ENCODE measurements around the gene AKAP3. TPM values are rescaled to one million over a fixed set of nuclear protein-coding genes. Genes with fewer than 3 reads are reported as not detected.

The AKAP3 gene
- total RNA-seq, 1 donor from 2014 or later = 1.0 TPM

DNA sequence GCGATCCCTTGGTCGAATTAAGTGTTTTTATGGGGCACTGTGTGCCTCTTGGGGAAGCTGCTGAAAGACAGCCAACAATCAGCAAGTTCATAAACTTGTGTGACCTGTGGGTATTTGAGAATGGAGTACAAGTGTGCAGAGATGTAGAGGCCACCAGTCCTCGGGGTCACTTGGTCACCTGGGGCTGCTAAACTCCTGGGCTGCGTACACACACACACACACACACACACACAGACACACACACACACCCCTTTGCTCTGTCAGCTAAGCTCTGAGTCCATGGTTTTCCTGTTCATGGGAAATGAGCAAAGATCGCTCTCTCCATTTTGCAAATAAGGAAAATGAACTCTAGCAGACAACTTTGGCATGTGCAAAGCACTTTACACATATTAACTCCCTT lies 62.4 kb downstream of the AKAP3 start:
- Mint-ChIP-seq H3K36me3 (no peaks in the 10 kb centered on the region), H3K27ac (no peak overlapping the region), H3K4me1 (no peaks in the 10 kb centered on the region), H3K4me3 (no peak overlapping the region), H3K27me3 (ENCODE audit: low read depth) (peaks cover 46% of the 10 kb centered on the region), H3K9me3 (peaks cover 3% of the 10 kb centered on the region)
- TF ChIP-seq, protein P1, sequence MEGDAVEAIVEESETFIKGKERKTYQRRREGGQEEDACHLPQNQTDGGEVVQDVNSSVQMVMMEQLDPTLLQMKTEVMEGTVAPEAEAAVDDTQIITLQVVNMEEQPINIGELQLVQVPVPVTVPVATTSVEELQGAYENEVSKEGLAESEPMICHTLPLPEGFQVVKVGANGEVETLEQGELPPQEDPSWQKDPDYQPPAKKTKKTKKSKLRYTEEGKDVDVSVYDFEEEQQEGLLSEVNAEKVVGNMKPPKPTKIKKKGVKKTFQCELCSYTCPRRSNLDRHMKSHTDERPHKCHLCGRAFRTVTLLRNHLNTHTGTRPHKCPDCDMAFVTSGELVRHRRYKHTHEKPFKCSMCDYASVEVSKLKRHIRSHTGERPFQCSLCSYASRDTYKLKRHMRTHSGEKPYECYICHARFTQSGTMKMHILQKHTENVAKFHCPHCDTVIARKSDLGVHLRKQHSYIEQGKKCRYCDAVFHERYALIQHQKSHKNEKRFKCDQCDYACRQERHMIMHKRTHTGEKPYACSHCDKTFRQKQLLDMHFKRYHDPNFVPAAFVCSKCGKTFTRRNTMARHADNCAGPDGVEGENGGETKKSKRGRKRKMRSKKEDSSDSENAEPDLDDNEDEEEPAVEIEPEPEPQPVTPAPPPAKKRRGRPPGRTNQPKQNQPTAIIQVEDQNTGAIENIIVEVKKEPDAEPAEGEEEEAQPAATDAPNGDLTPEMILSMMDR (IDR thresholded peaks at IDR 0.05; ENCODE audit: unreplicated experiment) = no peak
- no peak for DNase-seq (ENCODE audit: low spot score in 2 of 2, unreplicated experiment in 2 of 2)

DNA sequence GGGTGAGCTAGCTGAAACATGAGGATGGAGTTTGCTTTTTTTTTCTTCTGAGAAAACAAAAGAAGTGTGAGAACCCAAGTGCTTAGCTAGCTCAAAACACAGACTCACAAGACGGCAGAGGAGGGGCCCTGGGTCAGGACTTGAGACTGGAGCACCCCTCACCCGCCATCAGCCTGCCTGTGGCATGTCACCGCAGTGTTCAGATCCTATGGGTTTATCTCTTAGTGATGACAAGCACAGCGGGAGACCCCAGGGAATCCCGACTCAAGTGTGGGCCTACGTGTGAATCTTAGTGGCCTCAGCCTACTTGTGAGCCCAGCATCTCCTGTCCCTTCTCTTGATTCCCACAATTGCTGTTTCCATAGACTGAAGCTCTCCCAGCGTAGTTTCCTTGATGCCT lies 64.0 kb downstream of the AKAP3 start:
- no peaks in the 10 kb centered on the region for H3K4me1 Mint-ChIP-seq
- no peak overlapping the region for H3K4me3 Mint-ChIP-seq
- no peak overlapping the region for H3K27ac Mint-ChIP-seq
- DNase-seq (ENCODE audit: low spot score in 2 of 2, unreplicated experiment in 2 of 2) = no peak
- H3K9me3 Mint-ChIP-seq = peaks cover 3% of the 10 kb centered on the region
- TF ChIP-seq, protein P1 (IDR thresholded peaks at IDR 0.05; ENCODE audit: unreplicated experiment) = no peak
- peaks cover 49% of the 10 kb centered on the region for H3K27me3 Mint-ChIP-seq (ENCODE audit: low read depth)
- no peaks in the 10 kb centered on the region for H3K36me3 Mint-ChIP-seq

DNA sequence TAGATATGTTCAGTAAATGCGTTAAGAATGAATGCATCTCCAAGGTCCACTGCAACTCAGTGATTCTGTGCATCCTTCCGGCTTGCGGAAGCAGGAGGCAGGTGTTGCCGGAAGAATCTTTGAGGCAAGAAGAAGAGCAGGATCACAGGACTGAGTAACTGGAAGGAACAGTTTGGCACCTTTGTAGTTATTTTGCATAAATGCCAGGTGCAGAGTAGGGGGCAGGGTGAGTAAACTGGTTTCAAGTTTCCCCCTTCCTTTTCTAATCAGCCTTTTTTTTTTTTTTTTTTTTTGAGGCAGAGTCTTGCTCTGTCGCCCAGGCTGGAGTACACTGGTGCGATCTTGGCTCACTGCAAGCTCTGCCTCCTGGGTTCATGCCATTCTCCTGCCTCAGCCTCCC lies 64.6 kb downstream of the AKAP3 start:
- Mint-ChIP-seq H3K9me3 (no peaks in the 10 kb centered on the region), H3K27ac (no peak overlapping the region), H3K4me3 (no peak overlapping the region), H3K27me3 (ENCODE audit: low read depth) (peaks cover 50% of the 10 kb centered on the region), H3K36me3 (no peaks in the 10 kb centered on the region), H3K4me1 (no peaks in the 10 kb centered on the region)
- no peak for DNase-seq (ENCODE audit: low spot score in 2 of 2, unreplicated experiment in 2 of 2)
- TF ChIP-seq, protein P1 (IDR thresholded peaks at IDR 0.05; ENCODE audit: unreplicated experiment) = no peak

DNA sequence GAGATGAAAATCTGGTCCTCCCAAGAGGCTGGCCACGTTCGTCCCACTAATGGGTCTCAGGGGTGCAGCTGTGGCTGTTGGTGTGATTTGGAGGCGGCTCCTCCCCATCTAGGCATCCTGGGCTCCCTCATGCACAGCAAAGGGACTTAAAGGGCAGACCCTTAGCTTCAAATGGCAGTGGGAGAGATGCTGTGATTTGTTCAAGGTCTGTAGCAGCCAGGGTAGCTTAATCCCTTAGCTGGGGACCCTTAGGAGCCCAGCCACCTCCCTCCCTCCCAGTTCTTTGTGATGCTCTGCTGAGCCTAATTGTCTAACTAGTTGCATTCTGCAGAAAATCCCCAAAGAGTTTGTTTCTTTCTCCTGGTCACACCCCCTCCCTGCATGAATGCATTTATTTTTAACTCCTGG lies 68.6 kb downstream of the AKAP3 start:
- no peak overlapping the region for H3K4me3 Mint-ChIP-seq
- H3K27ac Mint-ChIP-seq = no peak overlapping the region
- peaks cover 62% of the 10 kb centered on the region for H3K27me3 Mint-ChIP-seq (ENCODE audit: low read depth)
- no peaks in the 10 kb centered on the region for H3K9me3 Mint-ChIP-seq
- TF ChIP-seq, protein P1 (IDR thresholded peaks at IDR 0.05; ENCODE audit: unreplicated experiment) = no peak
- no peaks in the 10 kb centered on the region for H3K4me1 Mint-ChIP-seq
- H3K36me3 Mint-ChIP-seq = no peaks in the 10 kb centered on the region
- no peak for DNase-seq (ENCODE audit: low spot score in 2 of 2, unreplicated experiment in 2 of 2)

DNA sequence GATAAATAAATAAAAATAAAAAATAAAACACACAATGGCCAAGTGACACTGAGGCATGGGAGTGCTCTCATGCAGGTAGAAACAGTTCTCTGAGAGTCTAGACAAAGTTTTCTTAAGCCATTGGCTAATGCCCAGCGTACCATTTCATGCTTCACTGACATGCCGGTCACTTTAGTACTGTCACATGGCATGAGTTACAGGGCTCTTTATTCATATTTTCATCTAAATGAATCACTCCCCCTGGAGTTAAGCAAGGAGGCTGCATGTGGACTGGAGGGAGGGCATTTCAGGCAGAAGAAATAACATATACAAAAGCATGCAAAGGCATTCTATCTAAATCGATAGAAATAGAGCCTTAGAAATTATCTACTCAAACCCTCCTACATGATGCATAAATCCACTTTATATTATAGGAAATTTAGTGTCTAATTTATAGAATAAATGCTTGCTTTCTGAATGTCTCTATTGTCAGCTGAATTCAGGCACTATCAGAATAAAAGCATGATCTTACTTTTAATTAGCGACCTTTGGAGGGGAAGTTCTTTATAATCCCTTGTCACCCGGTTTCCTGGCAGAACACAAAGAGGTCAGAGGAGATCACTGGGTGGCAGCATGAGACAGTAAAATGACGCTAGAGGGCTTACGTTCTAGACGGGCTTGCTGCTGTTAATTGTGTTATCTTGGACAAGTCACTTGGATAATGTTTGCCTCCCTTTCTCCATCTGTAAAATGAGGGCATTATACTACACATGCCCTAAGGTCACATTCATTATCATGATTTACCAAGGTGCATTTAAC lies 69.3 kb downstream of the AKAP3 start:
- H3K4me3 Mint-ChIP-seq = no peak overlapping the region
- H3K9me3 Mint-ChIP-seq = no peaks in the 10 kb centered on the region
- H3K4me1 Mint-ChIP-seq = no peaks in the 10 kb centered on the region
- H3K27ac Mint-ChIP-seq = no peak overlapping the region
- TF ChIP-seq, protein P1 (IDR thresholded peaks at IDR 0.05; ENCODE audit: unreplicated experiment) = no peak
- no peak for DNase-seq (ENCODE audit: low spot score in 2 of 2, unreplicated experiment in 2 of 2)
- H3K36me3 Mint-ChIP-seq = no peaks in the 10 kb centered on the region
- peaks cover 59% of the 10 kb centered on the region for H3K27me3 Mint-ChIP-seq (ENCODE audit: low read depth)

Measured in mesothelial cell of epicardium (in vitro differentiated cells).